Ishikawa (cell line): ENCODE data around the gene FOXE3.

ENCODE experiments used
- CEBPB ChIP-seq: IDR thresholded peaks from 2 replicates; pipeline ENCODE4 v1.6.1; 2012
- CREB1 ChIP-seq: IDR thresholded peaks from 2 replicates; pipeline ENCODE4 v1.6.1; 2012; ENCODE audit warnings: low read depth
- EGR1 ChIP-seq: IDR thresholded peaks from 2 replicates; pipeline ENCODE4 v1.6.1; 2012
- EP300 ChIP-seq: IDR thresholded peaks from 2 replicates; pipeline ENCODE4 v1.6.1; 2012; ENCODE audit warnings: borderline replicate concordance
- FOXM1 ChIP-seq: IDR thresholded peaks from 2 replicates; pipeline ENCODE4 v1.6.1; 2012; ENCODE audit warnings: low read depth, borderline replicate concordance
- MAX ChIP-seq: IDR thresholded peaks from 2 replicates; pipeline ENCODE4 v1.6.1; 2012
- NFIC ChIP-seq: IDR thresholded peaks from 2 replicates; pipeline ENCODE4 v1.6.1; 2012
- RAD21 ChIP-seq: IDR thresholded peaks from 2 replicates; pipeline ENCODE4 v1.6.1; 2012; ENCODE audit warnings: low read depth
- TAF1 ChIP-seq: IDR thresholded peaks from 2 replicates; pipeline ENCODE4 v1.6.1; 2012; ENCODE audit warnings: low read depth, mild to moderate bottlenecking
- TCF12 ChIP-seq: IDR thresholded peaks from 2 replicates; pipeline ENCODE4 v1.6.1; 2012; ENCODE audit warnings: low read depth
- TEAD4 ChIP-seq: IDR thresholded peaks from 2 replicates; pipeline ENCODE4 v1.6.1; 2012
- YY1 ChIP-seq: IDR thresholded peaks from 2 replicates; pipeline ENCODE4 v1.6.1; 2012; ENCODE audit warnings: low read depth
- ZBTB7A ChIP-seq: IDR thresholded peaks from 2 replicates; pipeline ENCODE4 v1.6.1; 2012; ENCODE audit warnings: low read depth
- TF ChIP-seq, protein P1 (sequence below): IDR thresholded peaks from 2 replicates; pipeline ENCODE4 v1.6.1; 2012; ENCODE audit warnings: low read depth, mild to moderate bottlenecking
- TF ChIP-seq, protein P2 (sequence below): IDR thresholded peaks from 2 replicates; pipeline ENCODE4 v1.6.1; 2012

FOXE3 gene

GRCh38 chr1:47410068-47410455, 6.0 kb upstream of the FOXE3 start:
- TF ChIP-seq, protein P1, sequence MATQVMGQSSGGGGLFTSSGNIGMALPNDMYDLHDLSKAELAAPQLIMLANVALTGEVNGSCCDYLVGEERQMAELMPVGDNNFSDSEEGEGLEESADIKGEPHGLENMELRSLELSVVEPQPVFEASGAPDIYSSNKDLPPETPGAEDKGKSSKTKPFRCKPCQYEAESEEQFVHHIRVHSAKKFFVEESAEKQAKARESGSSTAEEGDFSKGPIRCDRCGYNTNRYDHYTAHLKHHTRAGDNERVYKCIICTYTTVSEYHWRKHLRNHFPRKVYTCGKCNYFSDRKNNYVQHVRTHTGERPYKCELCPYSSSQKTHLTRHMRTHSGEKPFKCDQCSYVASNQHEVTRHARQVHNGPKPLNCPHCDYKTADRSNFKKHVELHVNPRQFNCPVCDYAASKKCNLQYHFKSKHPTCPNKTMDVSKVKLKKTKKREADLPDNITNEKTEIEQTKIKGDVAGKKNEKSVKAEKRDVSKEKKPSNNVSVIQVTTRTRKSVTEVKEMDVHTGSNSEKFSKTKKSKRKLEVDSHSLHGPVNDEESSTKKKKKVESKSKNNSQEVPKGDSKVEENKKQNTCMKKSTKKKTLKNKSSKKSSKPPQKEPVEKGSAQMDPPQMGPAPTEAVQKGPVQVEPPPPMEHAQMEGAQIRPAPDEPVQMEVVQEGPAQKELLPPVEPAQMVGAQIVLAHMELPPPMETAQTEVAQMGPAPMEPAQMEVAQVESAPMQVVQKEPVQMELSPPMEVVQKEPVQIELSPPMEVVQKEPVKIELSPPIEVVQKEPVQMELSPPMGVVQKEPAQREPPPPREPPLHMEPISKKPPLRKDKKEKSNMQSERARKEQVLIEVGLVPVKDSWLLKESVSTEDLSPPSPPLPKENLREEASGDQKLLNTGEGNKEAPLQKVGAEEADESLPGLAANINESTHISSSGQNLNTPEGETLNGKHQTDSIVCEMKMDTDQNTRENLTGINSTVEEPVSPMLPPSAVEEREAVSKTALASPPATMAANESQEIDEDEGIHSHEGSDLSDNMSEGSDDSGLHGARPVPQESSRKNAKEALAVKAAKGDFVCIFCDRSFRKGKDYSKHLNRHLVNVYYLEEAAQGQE = no peak
- TF ChIP-seq EGR1 (no peak), CREB1 (no peak), CEBPB (no peak)

GRCh38 chr1:47411436-47411835, 4.6 kb upstream of the FOXE3 start:
- no peak for TF ChIP-seq TCF12
- no peak for TF ChIP-seq TAF1
- TF ChIP-seq YY1 = no peak
- no peak for TF ChIP-seq MAX
- TF ChIP-seq CREB1 = no peak
- TF ChIP-seq FOXM1 = no peak
- TF ChIP-seq TEAD4 = no peak
- no peak for TF ChIP-seq NFIC

GRCh38 chr1:47412437-47412836, 3.6 kb upstream of the FOXE3 start:
- TF ChIP-seq CEBPB (no peak), TEAD4 (no peak), EGR1 (no peak), FOXM1 (no peak), RAD21 (no peak), ZBTB7A (no peak)
- TF ChIP-seq, protein P2, sequence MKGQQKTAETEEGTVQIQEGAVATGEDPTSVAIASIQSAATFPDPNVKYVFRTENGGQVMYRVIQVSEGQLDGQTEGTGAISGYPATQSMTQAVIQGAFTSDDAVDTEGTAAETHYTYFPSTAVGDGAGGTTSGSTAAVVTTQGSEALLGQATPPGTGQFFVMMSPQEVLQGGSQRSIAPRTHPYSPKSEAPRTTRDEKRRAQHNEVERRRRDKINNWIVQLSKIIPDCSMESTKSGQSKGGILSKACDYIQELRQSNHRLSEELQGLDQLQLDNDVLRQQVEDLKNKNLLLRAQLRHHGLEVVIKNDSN = no peak

DNA sequence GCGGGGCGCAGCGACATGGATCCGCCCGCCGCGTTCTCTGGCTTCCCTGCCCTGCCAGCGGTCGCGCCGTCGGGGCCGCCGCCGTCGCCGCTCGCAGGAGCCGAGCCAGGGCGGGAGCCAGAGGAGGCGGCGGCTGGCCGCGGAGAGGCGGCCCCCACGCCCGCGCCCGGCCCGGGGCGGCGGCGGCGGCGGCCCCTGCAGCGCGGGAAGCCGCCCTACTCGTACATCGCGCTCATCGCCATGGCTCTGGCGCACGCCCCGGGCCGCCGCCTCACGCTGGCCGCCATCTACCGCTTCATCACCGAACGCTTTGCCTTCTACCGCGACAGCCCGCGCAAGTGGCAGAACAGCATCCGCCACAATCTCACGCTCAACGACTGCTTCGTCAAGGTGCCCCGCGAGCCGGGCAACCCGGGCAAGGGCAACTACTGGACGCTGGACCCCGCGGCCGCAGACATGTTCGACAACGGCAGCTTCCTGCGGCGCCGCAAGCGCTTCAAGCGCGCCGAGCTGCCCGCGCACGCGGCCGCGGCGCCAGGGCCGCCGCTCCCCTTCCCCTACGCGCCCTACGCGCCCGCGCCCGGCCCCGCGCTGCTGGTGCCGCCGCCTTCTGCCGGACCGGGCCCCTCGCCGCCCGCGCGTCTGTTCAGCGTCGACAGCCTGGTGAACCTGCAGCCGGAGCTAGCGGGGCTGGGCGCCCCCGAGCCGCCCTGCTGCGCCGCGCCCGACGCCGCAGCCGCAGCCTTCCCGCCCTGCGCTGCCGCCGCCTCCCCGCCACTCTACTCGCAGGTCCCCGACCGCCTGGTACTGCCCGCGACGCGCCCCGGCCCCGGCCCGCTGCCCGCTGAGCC, 459 bp downstream of the FOXE3 start:
- TF ChIP-seq TAF1 (no peak), RAD21 (no peak), TCF12 (no peak), ZBTB7A (no peak), FOXM1 (no peak), CREB1 (no peak), TEAD4 (no peak), YY1 (no peak), NFIC (no peak), CEBPB (no peak)
- TF ChIP-seq, protein P2 = no peak
- TF ChIP-seq, protein P1 = no peak

GRCh38 chr1:47417170-47418044, 1.3 kb downstream of the FOXE3 start:
- TF ChIP-seq YY1 = no peak

DNA sequence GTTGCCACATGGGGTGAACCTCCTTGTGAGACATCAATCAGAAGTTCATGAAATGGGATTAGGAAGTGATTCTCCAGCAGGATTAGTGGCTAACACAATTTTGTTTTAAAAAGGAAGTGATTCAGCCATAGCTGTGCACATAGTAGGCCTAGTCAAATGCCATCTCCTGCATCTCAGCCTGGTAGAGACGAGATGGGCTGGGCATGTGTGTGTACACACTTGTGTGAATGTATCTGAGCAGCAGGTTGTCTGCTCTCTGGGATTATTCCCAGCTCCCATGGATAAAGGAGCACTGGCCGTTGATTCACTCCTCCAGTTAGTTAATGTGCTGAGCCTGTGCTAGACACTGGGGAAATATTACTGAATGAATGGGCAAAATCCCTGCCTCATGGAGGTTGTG, 2.0 kb downstream of the FOXE3 start:
- TF ChIP-seq EP300 = no peak
- TF ChIP-seq CEBPB = no peak
- TF ChIP-seq TAF1 = no peak
- TF ChIP-seq, protein P1 = no peak
- no peak for TF ChIP-seq YY1
- TF ChIP-seq MAX = no peak
- TF ChIP-seq TEAD4 = no peak
- TF ChIP-seq CREB1 = no peak
- TF ChIP-seq RAD21 = no peak
- no peak for TF ChIP-seq ZBTB7A
- TF ChIP-seq TCF12 = no peak
- TF ChIP-seq, protein P2 = no peak
- TF ChIP-seq NFIC = no peak
- TF ChIP-seq FOXM1 = no peak
- no peak for TF ChIP-seq EGR1
